ENCODE measurements around the gene HES4.

DNA sequence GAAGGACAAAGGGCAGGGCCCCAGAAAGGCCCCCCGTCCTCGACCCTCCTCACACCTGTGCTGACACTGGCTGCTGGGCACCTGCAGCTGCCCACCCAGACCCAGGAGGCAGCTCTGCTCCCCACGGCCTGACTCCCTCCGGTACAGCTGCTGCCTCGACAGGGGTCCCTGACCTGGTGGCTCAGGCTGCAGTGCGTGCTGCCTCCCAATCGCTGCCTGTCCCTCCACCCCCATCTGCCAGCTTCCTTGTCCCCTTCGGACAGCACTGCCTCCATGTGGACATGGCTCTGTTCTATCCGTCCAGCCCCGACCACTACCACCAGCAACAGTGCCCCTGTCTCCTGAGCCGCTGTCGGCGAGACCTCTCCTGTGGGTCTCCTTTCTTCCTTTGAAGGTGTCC, 45.0 kb downstream of the HES4 start:
- no peak for TF ChIP-seq EP300 (IDR thresholded peaks at IDR 0.05; ENCODE audit: borderline replicate concordance in 1 of 2, low read depth in 1 of 2, low read length in 1 of 2)
- TF ChIP-seq POLR2AphosphoS5 (IDR thresholded peaks at IDR 0.05; ENCODE audit: low read depth, low read length) = no peak
- TF ChIP-seq, protein P1, sequence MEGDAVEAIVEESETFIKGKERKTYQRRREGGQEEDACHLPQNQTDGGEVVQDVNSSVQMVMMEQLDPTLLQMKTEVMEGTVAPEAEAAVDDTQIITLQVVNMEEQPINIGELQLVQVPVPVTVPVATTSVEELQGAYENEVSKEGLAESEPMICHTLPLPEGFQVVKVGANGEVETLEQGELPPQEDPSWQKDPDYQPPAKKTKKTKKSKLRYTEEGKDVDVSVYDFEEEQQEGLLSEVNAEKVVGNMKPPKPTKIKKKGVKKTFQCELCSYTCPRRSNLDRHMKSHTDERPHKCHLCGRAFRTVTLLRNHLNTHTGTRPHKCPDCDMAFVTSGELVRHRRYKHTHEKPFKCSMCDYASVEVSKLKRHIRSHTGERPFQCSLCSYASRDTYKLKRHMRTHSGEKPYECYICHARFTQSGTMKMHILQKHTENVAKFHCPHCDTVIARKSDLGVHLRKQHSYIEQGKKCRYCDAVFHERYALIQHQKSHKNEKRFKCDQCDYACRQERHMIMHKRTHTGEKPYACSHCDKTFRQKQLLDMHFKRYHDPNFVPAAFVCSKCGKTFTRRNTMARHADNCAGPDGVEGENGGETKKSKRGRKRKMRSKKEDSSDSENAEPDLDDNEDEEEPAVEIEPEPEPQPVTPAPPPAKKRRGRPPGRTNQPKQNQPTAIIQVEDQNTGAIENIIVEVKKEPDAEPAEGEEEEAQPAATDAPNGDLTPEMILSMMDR (IDR thresholded peaks at IDR 0.05) = no peak
- no peak for TF ChIP-seq EZH2phosphoT487 (IDR thresholded peaks at IDR 0.05; ENCODE audit: borderline replicate concordance, low read depth)
- no peak for TF ChIP-seq FOXM1 (IDR thresholded peaks at IDR 0.05; ENCODE audit: low read depth)
- TF ChIP-seq RAD21 (IDR thresholded peaks at IDR 0.05; ENCODE audit: low read length) = no peak
- TF ChIP-seq TAF1 (IDR thresholded peaks at IDR 0.05; ENCODE audit: borderline replicate concordance, low read depth, low read length) = no peak
- TF ChIP-seq, protein P2, sequence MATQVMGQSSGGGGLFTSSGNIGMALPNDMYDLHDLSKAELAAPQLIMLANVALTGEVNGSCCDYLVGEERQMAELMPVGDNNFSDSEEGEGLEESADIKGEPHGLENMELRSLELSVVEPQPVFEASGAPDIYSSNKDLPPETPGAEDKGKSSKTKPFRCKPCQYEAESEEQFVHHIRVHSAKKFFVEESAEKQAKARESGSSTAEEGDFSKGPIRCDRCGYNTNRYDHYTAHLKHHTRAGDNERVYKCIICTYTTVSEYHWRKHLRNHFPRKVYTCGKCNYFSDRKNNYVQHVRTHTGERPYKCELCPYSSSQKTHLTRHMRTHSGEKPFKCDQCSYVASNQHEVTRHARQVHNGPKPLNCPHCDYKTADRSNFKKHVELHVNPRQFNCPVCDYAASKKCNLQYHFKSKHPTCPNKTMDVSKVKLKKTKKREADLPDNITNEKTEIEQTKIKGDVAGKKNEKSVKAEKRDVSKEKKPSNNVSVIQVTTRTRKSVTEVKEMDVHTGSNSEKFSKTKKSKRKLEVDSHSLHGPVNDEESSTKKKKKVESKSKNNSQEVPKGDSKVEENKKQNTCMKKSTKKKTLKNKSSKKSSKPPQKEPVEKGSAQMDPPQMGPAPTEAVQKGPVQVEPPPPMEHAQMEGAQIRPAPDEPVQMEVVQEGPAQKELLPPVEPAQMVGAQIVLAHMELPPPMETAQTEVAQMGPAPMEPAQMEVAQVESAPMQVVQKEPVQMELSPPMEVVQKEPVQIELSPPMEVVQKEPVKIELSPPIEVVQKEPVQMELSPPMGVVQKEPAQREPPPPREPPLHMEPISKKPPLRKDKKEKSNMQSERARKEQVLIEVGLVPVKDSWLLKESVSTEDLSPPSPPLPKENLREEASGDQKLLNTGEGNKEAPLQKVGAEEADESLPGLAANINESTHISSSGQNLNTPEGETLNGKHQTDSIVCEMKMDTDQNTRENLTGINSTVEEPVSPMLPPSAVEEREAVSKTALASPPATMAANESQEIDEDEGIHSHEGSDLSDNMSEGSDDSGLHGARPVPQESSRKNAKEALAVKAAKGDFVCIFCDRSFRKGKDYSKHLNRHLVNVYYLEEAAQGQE (IDR thresholded peaks at IDR 0.05; ENCODE audit: low read depth, low read length) = no peak
- TF ChIP-seq, protein P3, sequence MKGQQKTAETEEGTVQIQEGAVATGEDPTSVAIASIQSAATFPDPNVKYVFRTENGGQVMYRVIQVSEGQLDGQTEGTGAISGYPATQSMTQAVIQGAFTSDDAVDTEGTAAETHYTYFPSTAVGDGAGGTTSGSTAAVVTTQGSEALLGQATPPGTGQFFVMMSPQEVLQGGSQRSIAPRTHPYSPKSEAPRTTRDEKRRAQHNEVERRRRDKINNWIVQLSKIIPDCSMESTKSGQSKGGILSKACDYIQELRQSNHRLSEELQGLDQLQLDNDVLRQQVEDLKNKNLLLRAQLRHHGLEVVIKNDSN (IDR thresholded peaks at IDR 0.05; ENCODE audit: borderline replicate concordance, low read depth) = no peak
- no peak for TF ChIP-seq NRF1 (IDR thresholded peaks at IDR 0.05; ENCODE audit: low read depth, low read length)
- TF ChIP-seq, protein P4, sequence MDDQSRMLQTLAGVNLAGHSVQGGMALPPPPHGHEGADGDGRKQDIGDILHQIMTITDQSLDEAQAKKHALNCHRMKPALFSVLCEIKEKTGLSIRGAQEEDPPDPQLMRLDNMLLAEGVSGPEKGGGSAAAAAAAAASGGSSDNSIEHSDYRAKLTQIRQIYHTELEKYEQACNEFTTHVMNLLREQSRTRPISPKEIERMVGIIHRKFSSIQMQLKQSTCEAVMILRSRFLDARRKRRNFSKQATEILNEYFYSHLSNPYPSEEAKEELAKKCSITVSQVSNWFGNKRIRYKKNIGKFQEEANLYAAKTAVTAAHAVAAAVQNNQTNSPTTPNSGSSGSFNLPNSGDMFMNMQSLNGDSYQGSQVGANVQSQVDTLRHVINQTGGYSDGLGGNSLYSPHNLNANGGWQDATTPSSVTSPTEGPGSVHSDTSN (IDR thresholded peaks at IDR 0.05) = no peak
- TF ChIP-seq, protein P5, sequence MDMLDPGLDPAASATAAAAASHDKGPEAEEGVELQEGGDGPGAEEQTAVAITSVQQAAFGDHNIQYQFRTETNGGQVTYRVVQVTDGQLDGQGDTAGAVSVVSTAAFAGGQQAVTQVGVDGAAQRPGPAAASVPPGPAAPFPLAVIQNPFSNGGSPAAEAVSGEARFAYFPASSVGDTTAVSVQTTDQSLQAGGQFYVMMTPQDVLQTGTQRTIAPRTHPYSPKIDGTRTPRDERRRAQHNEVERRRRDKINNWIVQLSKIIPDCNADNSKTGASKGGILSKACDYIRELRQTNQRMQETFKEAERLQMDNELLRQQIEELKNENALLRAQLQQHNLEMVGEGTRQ (IDR thresholded peaks at IDR 0.05; ENCODE audit: borderline replicate concordance, low read depth, low read length) = no peak
